CD4-positive, alpha-beta memory T cell (primary cell): ENCODE results near the gene TSHR. TPM values are rescaled to one million over a fixed set of nuclear protein-coding genes. Genes with fewer than 3 reads are reported as not detected.
A peak's percentile ranks its signal among the peaks of the same experiment; 100 is the strongest.

ENCODE experiments used
- CTCF ChIA-PET: fragments of 350-600 bp; sonication (Branson Sonifier 250); formaldehyde crosslinking; loops from one replicate; lab custom pipeline; 2021; ENCODE audit warnings: inconsistent platforms; ENCODE audit not compliant: partially characterized antibody; lab: Charles Lee
- POLR2A ChIA-PET: fragments of 350-600 bp; sonication (Branson Sonifier 250); formaldehyde crosslinking; loops from one replicate; lab custom pipeline; 2021; ENCODE audit not compliant: partially characterized antibody; lab: Charles Lee
- DNase-seq, 5 donors: peaks; one replicate each; pipeline versions ENCODE4 v3.0.0 to v3.0.0-alpha.2; 2020 to 2022; ENCODE audit warnings: mixed read lengths in 1 of 5
- H3K27ac ChIP-seq: one replicate; pipeline ENCODE4 v1.7.0; 2013; ENCODE audit warnings: low read depth, low read length
- H3K27me3 ChIP-seq: 2 replicates; pipeline ENCODE4 v1.7.0; 2013; ENCODE audit warnings: mild to moderate bottlenecking, low read length, moderate library complexity; ENCODE audit not compliant: insufficient read depth
- H3K36me3 ChIP-seq: 2 replicates; pipeline ENCODE4 v1.7.0; 2013; ENCODE audit warnings: mild to moderate bottlenecking, low read length, moderate library complexity; ENCODE audit not compliant: insufficient read depth
- H3K4me1 ChIP-seq: 2 replicates; pipeline ENCODE4 v1.7.0; 2013; ENCODE audit warnings: mild to moderate bottlenecking, low read length, moderate library complexity; ENCODE audit not compliant: insufficient read depth
- H3K4me3 ChIP-seq, 2 donors: one replicate each; pipeline ENCODE4 v1.7.0; 2013; ENCODE audit warnings: low read length in 2 of 2, mild to moderate bottlenecking in 1 of 2
- H3K9me3 ChIP-seq, 2 donors: one replicate each; pipeline ENCODE4 v1.7.0; 2013; ENCODE audit warnings: low read length in 2 of 2, control low read depth in 1 of 2; ENCODE audit not compliant: control insufficient read depth in 1 of 2
- H3K27ac Mint-ChIP-seq, 7 donors: one replicate each; pipeline ENCODE4 v1.8.0; 2020 to 2021; ENCODE audit warnings: mixed read lengths in 7 of 7, mild to moderate bottlenecking in 6 of 7, inconsistent platforms in 3 of 7, moderate library complexity in 3 of 7
- H3K27me3 Mint-ChIP-seq, 2 donors: one replicate each; pipeline ENCODE4 v1.8.0; 2020 to 2021; ENCODE audit warnings: mixed read lengths in 2 of 2
- H3K36me3 Mint-ChIP-seq, 2 donors: one replicate each; pipeline ENCODE4 v1.8.0; 2020 to 2021; ENCODE audit warnings: mixed read lengths in 2 of 2, inconsistent platforms in 1 of 2, mild to moderate bottlenecking in 1 of 2
- H3K4me1 Mint-ChIP-seq, 4 donors: one replicate each; pipeline ENCODE4 v1.8.0; 2020 to 2021; ENCODE audit warnings: mixed read lengths in 4 of 4, mild to moderate bottlenecking in 1 of 4
- H3K4me3 Mint-ChIP-seq, 8 donors: one replicate each; pipeline ENCODE4 v1.8.0; 2020 to 2021; ENCODE audit warnings: mixed read lengths in 8 of 8, mild to moderate bottlenecking in 7 of 8, moderate library complexity in 6 of 8, inconsistent platforms in 3 of 8
- H3K9me3 Mint-ChIP-seq, 8 donors: one replicate each; pipeline ENCODE4 v1.8.0; 2020 to 2021; ENCODE audit warnings: mixed read lengths in 8 of 8, mild to moderate bottlenecking in 5 of 8, inconsistent platforms in 3 of 8, moderate library complexity in 1 of 8
- intact Hi-C: fragments of 100-400 bp; cut with micrococcal nuclease; formaldehyde crosslinking; loops from one replicate; pipeline ENCODE4 v1.15.1; 2023
- polyA plus RNA-seq, 2 donors: library from polyadenylated mRNA; unstranded; fragments of 300-500 nt; fragmentation: Illumina TruSeq; gene quantifications; one replicate each; pipeline ENCODE4 v1.2.3, GENCODE V29; 2021
- total RNA-seq, 2 experiments: library from RNA; stranded (reverse); gene quantifications; one replicate each; pipeline ENCODE4 v1.2.3, GENCODE V29; 2021

Gene TSHR
- total and polyA plus RNA-seq, 4 experiments from 2014 or later, result 0.09 to 0.84 (median 0.30) TPM; not detected in 1

DNA sequence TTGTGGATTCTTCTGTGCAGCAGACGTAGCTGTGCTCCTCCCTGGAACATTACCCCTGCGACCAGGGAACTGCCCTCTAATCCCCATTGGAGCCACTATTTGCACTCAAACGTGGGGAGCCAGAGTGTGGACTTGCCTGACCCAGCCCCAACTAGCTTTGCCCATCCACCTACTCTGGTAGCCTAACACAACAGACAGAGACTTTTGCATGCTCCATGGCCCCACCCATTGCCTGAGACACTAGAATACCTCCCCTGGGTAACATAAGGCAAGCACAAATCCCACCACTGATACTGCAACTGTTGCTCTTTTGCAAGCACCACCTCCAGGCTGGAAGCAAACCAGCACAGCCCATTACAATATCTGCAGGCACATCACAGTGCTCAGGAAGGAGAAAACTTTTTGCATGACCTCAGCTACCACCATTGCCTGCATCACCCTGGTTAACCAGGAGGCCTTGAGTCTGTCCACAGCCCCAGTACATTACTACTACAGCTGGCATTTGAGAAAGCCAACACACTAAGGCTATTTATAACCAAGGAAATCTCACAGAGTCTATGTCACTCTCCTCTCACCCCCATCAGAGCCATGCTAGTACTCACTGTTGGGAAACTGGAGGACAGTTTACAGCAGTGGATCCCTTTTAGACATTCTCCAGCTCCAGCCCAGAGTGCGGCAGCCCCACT is 28.9 kb upstream of the TSHR start:
- POLR2A ChIA-PET, result no interaction called here
- Mint-ChIP-seq H3K4me3 (no peak overlapping the region), H3K9me3 (peaks cover 0 to 3% (median 0%) of the 10 kb centered on the region in 8 donors), H3K4me1 (peaks cover 34 to 40% (median 35%) of the 10 kb centered on the region in 4 donors), H3K36me3 (peaks cover 5 to 27% of the 10 kb centered on the region in 2 donors), H3K27ac (peak overlapping the region in 2 of 7 donors; percentile 42 to 73), H3K27me3 (no peaks in the 10 kb centered on the region)
- no peaks in the 10 kb centered on the region for H3K36me3 ChIP-seq
- intact Hi-C loops, result no loop called here
- DNase-seq, result no peak
- H3K9me3 ChIP-seq, result no peaks in the 10 kb centered on the region
- peaks cover 22% of the 10 kb centered on the region for H3K4me1 ChIP-seq
- H3K27ac ChIP-seq, result no peak overlapping the region
- H3K27me3 ChIP-seq, result no peaks in the 10 kb centered on the region
- CTCF ChIA-PET, result interaction anchor here (0.7 kb wide), 1 partner anchor 285 kb away, joined by 3 read pairs; no protein-coding TSS in a partner anchor
- H3K4me3 ChIP-seq, result no peak overlapping the region

GRCh38 chr14:80927083-80927989 is 28.1 kb upstream of the TSHR start:
- Histone ChIP-seq H3K9me3 (no peaks in the 10 kb centered on the region), H3K27me3 (no peaks in the 10 kb centered on the region), H3K27ac (no peak overlapping the region), H3K36me3 (no peaks in the 10 kb centered on the region), H3K4me1 (peaks cover 30% of the 10 kb centered on the region), H3K4me3 (no peak overlapping the region)
- Mint-ChIP-seq H3K4me3 (no peak overlapping the region), H3K36me3 (peaks cover 5 to 27% of the 10 kb centered on the region in 2 donors), H3K9me3 (peaks cover 0 to 3% (median 0%) of the 10 kb centered on the region in 8 donors), H3K4me1 (peaks cover 39 to 47% (median 41%) of the 10 kb centered on the region in 4 donors), H3K27ac (peak overlapping the region in 3 of 7 donors; percentile 42 to 73 (median 49)), H3K27me3 (no peaks in the 10 kb centered on the region)
- ChIA-PET POLR2A (no interaction called here), CTCF (interaction anchor here (0.7 to 1.0 kb wide), 3 partner anchors 15 to 284 kb away, joined by 3 read pairs; no protein-coding TSS in a partner anchor)
- intact Hi-C loops, result no loop called here
- no peak for DNase-seq

DNA sequence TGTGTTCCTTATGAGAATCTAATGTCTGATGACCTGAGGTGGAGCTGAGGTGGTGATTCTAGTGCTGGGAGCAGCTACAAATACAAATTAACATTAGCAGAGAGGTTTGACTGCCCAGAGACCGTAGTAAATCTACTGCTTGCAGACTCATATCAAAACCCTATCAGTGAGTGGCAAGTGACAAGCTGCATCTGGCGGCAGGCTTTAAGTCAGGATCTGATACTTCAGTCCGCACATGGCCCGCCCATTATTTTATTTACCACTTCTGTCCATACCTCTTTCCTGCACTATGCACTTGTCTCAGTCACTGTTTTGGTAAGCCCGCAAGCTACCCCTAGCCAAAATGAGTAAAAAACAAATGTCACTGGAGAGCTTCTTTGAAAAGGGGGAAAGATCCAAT is 25.3 kb upstream of the TSHR start:
- H3K4me1 ChIP-seq, result peaks cover 31% of the 10 kb centered on the region
- H3K9me3 ChIP-seq, result no peaks in the 10 kb centered on the region
- POLR2A ChIA-PET, result interaction anchor here (1.0 to 4.5 kb wide), 3 partner anchors 12 to 289 kb away, joined by 3 to 58 read pairs (median 9); partner anchors contain the start of gene CEP128
- no peak for DNase-seq
- no peak overlapping the region for H3K4me3 ChIP-seq
- no peaks in the 10 kb centered on the region for H3K36me3 ChIP-seq
- no peaks in the 10 kb centered on the region for H3K27me3 Mint-ChIP-seq
- H3K36me3 Mint-ChIP-seq, result peaks cover 2 to 9% of the 10 kb centered on the region in 2 donors
- CTCF ChIA-PET, result interaction anchor here (1.0 to 2.4 kb wide), 4 partner anchors 12 to 32 kb away, joined by 3 to 13 read pairs (median 4); partner anchors contain the start of genes CEP128 and TSHR
- peak overlapping the region; percentile 38 for H3K27ac ChIP-seq
- H3K27ac Mint-ChIP-seq, result peak overlapping the region; percentile 82 to 96 (median 93)
- intact Hi-C loops, result no loop called here
- peaks cover 0 to 3% (median 0%) of the 10 kb centered on the region in 8 donors for H3K9me3 Mint-ChIP-seq
- no peaks in the 10 kb centered on the region for H3K27me3 ChIP-seq
- peak overlapping the region in 7 of 8 donors; percentile 34 to 82 (median 68) for H3K4me3 Mint-ChIP-seq
- peaks cover 42 to 62% (median 50%) of the 10 kb centered on the region in 4 donors for H3K4me1 Mint-ChIP-seq

GRCh38 chr14:80930836-80931389 is 24.5 kb upstream of the TSHR start:
- peak overlapping the region; percentile 57 to 82 (median 68) for H3K4me3 Mint-ChIP-seq
- peak; percentile 78 to 89 (median 85) for DNase-seq
- peak overlapping the region; percentile 38 for H3K27ac ChIP-seq
- H3K36me3 Mint-ChIP-seq, result peaks cover 2 to 6% of the 10 kb centered on the region in 2 donors
- H3K4me1 ChIP-seq, result peaks cover 31% of the 10 kb centered on the region
- H3K4me1 Mint-ChIP-seq, result peaks cover 39 to 62% (median 45%) of the 10 kb centered on the region in 4 donors
- no peaks in the 10 kb centered on the region for H3K27me3 ChIP-seq
- no peaks in the 10 kb centered on the region for H3K27me3 Mint-ChIP-seq
- H3K36me3 ChIP-seq, result no peaks in the 10 kb centered on the region
- intact Hi-C loops, result loop anchor here (1.0 kb wide), 2 partner anchors 10 to 239 kb away; partner anchors contain the start of gene CEP128
- CTCF ChIA-PET, result interaction anchor here (0.9 to 2.4 kb wide), 6 partner anchors 8 to 57 kb away, joined by 3 to 13 read pairs (median 5); partner anchors contain the start of genes CEP128 and TSHR
- H3K27ac Mint-ChIP-seq, result peak overlapping the region; percentile 82 to 96 (median 93)
- no peak overlapping the region for H3K4me3 ChIP-seq
- no peaks in the 10 kb centered on the region for H3K9me3 ChIP-seq
- no peaks in the 10 kb centered on the region for H3K9me3 Mint-ChIP-seq
- POLR2A ChIA-PET, result interaction anchor here (0.6 to 4.5 kb wide), 6 partner anchors 11 to 290 kb away, joined by 3 to 58 read pairs (median 8); partner anchors contain the start of genes CEP128, GTF2A1 and TSHR

GRCh38 chr14:80933282-80933681 is 22.1 kb upstream of the TSHR start:
- peaks cover 0 to 2% of the 10 kb centered on the region in 2 donors for H3K36me3 Mint-ChIP-seq
- DNase-seq, result no peak
- H3K9me3 Mint-ChIP-seq, result no peaks in the 10 kb centered on the region
- H3K4me3 Mint-ChIP-seq, result no peak overlapping the region
- H3K27me3 Mint-ChIP-seq, result no peaks in the 10 kb centered on the region
- Histone ChIP-seq H3K9me3 (no peaks in the 10 kb centered on the region), H3K36me3 (no peaks in the 10 kb centered on the region), H3K4me3 (no peak overlapping the region), H3K4me1 (peaks cover 31% of the 10 kb centered on the region), H3K27ac (no peak overlapping the region), H3K27me3 (no peaks in the 10 kb centered on the region)
- CTCF ChIA-PET, result interaction anchor here (0.9 to 1.8 kb wide), 2 partner anchors 9 to 18 kb away, joined by 3 to 6 read pairs; no protein-coding TSS in a partner anchor
- peaks cover 35 to 55% (median 45%) of the 10 kb centered on the region in 4 donors for H3K4me1 Mint-ChIP-seq
- intact Hi-C loops, result no loop called here
- POLR2A ChIA-PET, result interaction anchor here (0.8 to 4.5 kb wide), 3 partner anchors 9 to 286 kb away, joined by 3 to 58 read pairs (median 3); partner anchors contain the start of gene CEP128
- H3K27ac Mint-ChIP-seq, result peak overlapping the region; percentile 17 to 84 (median 61)

GRCh38 chr14:80933686-80934085 is 21.7 kb upstream of the TSHR start:
- H3K4me3 ChIP-seq, result no peak overlapping the region
- Mint-ChIP-seq H3K4me1 (peaks cover 34 to 51% (median 44%) of the 10 kb centered on the region in 4 donors), H3K27me3 (no peaks in the 10 kb centered on the region), H3K36me3 (peaks cover 0 to 2% of the 10 kb centered on the region in 2 donors), H3K4me3 (no peak overlapping the region), H3K9me3 (no peaks in the 10 kb centered on the region), H3K27ac (peak overlapping the region; percentile 3 to 64 (median 24))
- ChIA-PET CTCF (interaction anchor here (0.7 to 1.8 kb wide), 4 partner anchors 9 to 520 kb away, joined by 3 to 6 read pairs (median 3); no protein-coding TSS in a partner anchor), POLR2A (interaction anchor here (4.5 kb wide), 1 partner anchor 8 kb away, joined by 58 read pairs; the partner anchor contains the start of gene CEP128)
- no peaks in the 10 kb centered on the region for H3K27me3 ChIP-seq
- no peaks in the 10 kb centered on the region for H3K9me3 ChIP-seq
- DNase-seq, result no peak
- intact Hi-C loops, result no loop called here
- no peak overlapping the region for H3K27ac ChIP-seq
- H3K36me3 ChIP-seq, result no peaks in the 10 kb centered on the region
- peaks cover 31% of the 10 kb centered on the region for H3K4me1 ChIP-seq
